ENCODE data around the gene PPP4R3B.
A peak's percentile ranks its signal among the peaks of the same experiment; 100 is the strongest.
"Not testable (repeated sequence)": the region's sequence is repeated elsewhere in the genome, so short reads cannot be mapped to it uniquely, and the experiment has no call there.

Gene PPP4R3B

DNA sequence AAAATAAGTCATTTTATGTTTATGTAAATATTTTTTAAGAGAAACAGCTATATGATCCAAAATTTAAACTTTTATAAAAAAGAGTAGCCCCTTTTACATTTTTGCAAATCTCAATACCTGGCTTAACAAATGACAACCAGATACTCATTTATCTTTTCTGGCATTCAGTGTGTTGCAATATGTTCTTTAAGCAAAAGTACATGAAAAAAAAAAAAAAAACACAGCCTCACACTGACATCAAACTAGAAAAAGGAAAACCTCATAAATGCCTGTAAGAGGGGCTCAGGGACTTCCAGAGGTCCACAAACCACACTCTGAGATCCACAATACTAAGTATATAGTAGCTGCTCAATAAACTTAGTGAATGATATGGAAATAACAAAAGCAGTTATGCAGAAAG lies 21.9 kb downstream of the PPP4R3B start:
- no peak for DNase-seq (ENCODE audit: low read depth in 2 of 2)

DNA sequence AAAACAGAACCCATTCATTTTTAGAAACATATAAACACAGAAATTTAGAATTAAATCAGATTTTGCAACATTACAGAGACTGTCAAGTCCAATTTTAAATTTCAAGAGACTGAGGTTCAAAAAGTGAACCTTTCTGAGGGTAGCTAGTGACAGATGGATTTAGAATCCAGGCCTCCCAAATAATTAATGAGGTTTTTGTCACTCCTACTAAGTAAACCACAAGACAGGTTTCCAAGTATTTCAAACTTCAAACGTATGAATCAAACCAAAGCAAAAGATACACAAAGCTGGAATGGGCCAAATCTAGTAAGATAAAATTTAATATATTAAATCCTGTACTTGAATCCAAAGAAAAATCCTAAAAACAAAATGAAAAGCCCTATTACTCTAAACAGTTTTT lies 25.3 kb downstream of the PPP4R3B start:
- no peak for DNase-seq (ENCODE audit: low read depth in 2 of 2)

DNA sequence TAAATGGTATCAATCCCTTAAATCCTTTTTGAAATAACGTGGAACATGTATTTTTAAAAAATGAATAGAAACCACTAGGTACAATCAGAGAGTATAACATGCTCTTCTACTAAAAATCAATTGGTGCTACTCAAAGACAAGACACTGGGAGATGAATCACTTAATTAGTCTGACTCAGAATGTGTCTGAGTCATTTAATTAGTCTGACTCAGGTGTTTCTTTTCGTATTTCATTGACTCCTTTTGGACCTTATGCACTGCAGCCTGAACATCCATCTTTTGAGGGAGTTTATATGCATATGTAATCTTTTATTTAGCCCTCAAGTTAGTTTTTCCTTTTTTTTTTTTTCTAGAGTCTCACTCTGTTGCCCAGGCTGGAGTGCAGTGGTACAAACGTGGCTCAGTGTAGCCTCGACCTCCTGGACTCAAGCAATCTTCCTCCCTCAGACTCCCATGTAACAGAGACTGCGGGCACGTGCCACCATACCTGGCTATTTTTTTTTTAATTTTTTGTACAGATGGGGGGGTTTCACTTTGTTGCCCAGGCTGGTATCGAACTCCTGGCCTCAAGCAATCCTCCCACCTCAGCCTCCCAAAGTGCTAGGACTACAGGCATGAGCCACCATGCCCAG lies 26.5 kb downstream of the PPP4R3B start:
- DNase-seq (ENCODE audit: low read depth in 2 of 2): no peak

DNA sequence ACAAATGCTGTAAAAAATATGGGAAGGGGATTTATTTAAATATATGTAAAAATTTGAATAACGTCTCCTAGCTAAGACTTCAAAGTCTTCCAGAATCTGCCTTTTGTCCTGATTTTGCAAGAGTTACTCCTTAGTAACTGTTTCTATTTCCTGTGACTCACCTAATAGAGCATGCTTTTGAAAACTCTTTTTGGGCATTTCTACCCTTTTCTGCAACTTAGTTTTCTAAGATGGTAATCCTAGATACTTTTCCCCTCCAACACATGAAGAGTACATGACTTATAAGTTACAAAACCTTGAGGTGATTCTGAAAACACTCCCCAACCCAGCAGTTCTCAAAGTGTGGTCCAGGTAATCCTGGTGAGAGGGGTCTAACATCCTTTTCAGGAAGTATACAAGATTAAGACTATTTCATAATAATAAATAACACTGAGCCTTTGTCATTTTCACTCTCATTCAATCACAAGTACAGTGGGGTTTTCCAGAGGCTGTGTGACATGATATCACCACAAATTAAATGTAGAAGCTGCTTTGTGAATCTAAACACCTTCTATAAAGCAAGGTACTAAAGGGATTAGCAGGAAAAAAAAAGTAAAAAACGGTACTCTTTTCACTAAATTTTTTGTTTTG lies 31.9 kb downstream of the PPP4R3B start:
- DNase-seq (ENCODE audit: low read depth in 2 of 2): no peak

DNA sequence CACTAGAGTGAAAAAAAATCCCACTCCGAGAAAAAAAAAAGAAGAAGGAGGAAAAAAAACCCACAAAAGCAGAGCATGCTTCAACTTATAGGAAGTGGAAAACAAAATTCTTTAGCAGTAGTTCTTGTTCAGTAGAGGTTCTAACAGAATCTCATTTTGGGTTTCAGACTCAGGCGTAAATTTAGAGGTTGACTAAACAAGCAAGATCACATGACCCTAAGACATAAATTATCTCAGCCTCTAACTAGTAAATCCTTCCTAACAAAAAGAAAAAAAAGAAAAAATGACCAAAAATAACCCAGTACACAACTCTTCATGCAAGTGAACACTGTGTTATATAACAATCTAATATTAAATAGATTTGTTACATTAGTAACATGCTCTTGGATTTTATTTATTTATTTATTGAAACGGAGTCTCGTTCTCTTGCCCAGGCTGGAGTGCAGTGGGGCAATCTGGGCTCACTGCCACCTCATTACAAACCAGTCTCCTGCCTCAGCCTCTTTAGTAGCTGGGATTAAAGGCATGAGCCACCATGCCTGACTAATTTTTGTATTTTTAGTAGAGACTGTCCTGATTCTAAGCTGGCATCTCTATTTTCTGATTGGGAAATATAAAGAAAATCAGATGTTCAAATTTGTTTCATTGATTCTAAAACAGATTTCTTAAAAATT lies 35.4 kb downstream of the PPP4R3B start:
- DNase-seq (ENCODE audit: low read depth in 2 of 2): no peak

DNA sequence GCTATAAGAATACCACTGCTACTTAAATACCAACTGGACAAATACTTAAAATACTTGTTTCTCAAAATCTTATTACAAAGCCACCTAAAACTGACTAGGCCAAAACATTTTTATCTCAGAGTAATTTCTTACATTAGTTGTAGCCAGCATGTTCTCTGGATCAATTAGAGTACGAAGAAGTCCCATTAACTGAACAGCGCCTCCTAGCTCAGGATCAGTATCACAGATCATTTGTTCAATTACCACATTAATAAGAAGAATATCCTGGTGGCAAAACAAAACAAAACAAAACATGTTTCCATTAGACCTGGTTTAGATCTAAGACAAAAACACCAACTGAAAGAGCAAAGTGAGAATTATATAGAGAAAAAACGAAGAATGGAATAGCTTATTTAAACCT lies 36.0 kb downstream of the PPP4R3B start:
- DNase-seq (ENCODE audit: low read depth in 2 of 2): no peak

DNA sequence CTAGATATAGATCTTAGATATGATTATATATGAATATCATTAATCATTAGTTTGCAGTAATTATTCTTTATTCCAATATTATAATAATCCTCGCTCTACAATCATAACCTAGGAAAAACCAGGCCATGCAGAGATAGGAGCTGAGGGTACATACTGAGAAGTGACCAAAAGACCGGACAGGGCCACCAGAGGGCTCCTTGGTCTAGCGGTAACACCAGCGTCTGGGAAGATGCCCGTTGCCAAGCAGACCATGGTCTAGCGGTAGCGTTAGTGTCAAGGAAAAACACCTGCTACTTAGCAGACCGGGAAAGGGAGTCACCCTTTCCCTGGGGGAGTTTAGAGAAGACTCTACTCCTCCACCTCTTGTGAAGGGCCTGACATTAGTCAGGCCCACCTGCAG lies 48.4 kb downstream of the PPP4R3B start:
- DNase-seq (ENCODE audit: low read depth in 2 of 2): not testable (repeated sequence)

DNA sequence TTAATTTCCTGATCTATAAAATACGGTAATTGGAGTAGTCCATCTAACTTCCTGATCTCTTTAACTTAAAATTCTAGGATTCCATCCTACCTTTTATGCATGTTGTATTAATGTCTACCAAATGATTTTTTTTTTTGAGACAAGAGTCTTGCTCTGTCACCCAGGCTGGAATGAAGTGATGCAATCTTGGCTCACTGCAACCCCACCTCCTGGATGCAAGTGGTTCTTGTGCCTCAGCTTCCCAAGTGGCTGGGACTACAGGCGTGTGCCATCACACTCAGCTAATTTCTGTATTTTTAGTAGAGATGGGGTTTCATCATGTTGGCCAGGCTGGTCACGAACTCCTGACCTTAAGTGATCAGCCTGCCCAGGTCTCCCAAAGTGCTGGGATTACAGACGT lies 50.1 kb downstream of the PPP4R3B start:
- no peak for DNase-seq (ENCODE audit: low read depth in 2 of 2)

DNA sequence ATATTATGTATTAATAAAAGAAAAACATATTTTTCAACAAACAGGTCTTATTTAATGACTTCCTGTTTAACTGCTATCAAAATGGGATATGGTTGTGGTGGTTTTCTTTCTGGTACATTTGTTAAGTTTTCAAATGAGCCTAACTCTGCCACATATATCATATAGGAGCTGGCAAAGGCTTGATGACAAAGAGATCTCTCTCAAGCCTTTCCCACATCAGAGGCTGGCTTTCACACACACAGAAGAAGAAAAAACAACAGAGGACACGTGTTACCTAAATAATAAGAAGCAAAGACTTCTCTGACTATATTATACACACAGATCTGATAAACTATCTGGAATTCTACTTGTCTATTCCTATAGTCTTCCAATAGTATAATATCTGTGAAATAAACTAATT lies 51.8 kb downstream of the PPP4R3B start:
- no peak for DNase-seq (ENCODE audit: low read depth in 2 of 2)

DNA sequence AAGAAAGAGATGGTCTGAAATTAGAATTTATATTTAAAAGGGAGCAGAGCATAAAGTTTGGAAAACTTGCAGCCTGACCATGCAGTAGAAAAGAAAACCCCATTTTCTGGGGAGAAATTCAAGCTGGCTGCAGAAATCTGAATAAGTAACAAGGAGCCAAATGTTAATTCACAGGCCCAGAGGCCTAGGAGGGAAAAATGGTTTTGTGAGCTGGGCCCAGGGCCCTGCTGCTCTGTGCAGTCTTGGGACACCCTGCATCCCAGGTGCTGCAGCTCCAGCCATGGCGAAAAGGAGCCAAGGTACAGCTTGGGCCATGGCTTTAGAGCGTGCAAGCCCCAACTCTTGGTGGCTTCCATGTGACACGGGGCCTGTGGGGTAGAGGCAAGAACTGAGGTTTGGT lies 56.6 kb downstream of the PPP4R3B start:
- DNase-seq (ENCODE audit: low read depth in 2 of 2): no peak

DNA sequence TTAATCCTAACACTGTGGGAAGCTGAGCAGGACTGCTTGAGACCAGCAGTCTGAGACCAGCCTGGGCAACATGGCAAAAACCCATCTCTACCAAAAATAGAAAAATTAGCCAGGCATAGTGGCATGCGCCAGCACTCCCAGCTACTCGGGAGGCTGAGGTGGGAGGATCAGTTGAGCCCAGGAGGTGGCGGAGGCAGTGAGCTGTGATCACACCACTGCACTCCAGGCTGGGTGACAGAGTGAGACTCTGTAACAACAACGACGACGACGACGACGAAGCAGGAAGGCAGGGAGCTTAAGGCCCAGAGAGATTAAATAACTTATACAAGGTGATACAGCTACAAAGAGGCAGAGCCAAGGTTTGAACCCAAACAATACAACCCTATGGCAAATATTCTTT lies 60.6 kb downstream of the PPP4R3B start:
- DNase-seq (ENCODE audit: low read depth in 2 of 2): no peak

DNA sequence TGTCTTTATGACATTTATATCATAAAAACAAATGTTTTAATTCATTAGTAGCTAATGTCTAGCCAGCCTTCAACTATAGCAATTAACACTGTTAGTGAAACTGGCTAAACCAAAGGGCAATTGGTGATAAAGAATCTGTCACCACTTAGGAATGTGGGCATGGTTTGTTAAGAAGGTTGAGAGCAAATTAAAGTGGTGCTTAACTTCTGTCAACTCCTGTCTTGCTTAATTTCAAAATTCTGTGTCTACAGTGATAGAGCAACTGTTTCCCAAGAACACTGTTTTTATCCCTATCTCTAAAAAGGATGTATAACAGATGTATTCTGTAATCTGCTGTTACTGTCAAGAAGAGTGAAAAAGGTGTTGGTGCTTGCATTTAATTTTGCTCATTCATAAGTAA lies 61.4 kb downstream of the PPP4R3B start:
- DNase-seq (ENCODE audit: low read depth in 2 of 2): no peak

DNA sequence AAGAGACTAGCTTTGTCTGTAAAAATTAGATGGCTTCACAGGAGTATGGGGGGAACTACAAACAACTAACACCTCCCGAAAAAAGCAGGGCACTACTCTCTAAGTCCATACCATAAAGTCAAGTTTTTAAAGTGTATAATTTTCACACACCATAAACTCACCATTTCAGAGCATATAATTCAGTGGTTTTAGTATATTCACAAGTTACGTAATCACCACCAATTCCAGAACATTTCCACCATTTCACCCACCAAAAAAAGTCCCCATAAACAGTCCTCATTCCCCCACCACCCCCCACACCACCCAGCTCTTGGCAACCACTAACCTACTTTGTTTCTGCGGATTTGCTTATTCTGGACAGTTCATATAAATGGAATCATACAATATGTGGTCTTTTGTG lies 64.1 kb downstream of the PPP4R3B start:
- no peak for DNase-seq (ENCODE audit: low read depth in 2 of 2)

DNA sequence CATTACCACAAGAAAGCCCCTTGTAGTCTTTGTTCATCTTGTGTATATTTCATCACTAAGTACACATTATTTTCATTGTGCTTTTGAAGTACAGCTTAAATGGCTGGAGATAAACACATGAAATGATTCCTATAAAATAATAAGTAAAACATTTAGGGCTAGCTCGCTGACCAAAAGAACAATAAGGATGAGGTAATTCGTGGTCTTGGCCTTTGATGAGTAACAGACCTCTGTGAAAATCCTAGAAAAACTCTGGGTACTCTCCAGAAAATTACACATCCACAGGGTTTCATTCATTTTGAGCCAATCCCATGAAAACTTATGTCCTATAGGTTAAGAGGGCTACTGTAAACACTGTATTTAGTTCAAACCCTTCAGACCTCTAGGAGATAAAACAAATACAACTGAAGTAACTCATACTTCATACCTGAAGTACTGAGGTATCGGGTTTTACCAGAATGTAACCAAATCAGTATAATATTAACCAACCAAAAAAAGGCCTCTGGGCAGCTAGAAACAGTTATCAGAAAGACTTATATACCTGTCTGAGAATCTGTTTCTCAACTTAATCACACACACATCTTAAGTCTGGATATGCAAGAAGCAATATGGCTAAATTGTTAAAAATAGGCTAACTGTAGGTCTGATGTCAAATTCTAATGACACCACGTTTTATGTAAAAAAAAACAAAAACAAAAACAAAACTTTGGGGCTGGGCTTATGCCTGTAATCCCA lies 66.9 kb downstream of the PPP4R3B start:
- no peak for DNase-seq (ENCODE audit: low read depth in 2 of 2)

DNA sequence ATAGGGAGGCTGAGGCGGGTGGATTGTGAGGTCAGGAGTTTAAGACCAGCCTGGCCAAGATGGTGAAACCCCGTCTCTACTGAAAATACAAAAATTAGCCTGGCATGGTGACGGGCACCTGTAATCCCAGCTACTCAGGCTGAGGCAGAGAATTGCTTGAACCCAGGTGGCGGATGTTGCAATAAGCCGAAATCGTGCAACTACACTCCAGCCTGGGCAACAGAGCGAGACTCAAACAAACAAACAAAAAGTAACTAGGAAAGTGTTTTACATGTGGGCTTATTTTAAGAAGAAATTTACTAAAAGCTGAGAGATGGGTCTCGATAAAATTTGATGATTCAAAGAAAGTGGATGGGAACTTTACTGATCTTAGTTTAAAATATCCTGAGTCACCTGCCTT lies 69.7 kb downstream of the PPP4R3B start:
- DNase-seq (ENCODE audit: low read depth in 2 of 2): not testable (repeated sequence)

DNA sequence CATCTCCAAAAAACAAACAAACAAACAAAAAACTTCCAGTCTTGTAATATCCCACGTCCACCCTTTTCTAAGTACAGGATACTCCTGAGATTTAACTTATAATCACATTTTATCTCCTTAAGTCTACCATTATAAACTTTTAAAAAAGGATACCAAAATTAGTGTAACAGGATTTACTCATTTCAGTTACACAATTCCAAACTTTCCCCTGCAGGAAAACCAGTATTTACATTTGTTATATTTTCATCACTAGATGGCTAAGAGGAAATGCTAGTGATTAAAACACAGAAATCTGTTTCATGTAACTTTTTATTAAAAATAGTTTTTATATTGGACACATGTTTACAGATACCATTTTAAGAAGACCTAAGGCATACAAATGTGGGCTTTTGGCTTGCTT lies 70.4 kb downstream of the PPP4R3B start:
- DNase-seq (ENCODE audit: low read depth in 2 of 2): no peak

DNA sequence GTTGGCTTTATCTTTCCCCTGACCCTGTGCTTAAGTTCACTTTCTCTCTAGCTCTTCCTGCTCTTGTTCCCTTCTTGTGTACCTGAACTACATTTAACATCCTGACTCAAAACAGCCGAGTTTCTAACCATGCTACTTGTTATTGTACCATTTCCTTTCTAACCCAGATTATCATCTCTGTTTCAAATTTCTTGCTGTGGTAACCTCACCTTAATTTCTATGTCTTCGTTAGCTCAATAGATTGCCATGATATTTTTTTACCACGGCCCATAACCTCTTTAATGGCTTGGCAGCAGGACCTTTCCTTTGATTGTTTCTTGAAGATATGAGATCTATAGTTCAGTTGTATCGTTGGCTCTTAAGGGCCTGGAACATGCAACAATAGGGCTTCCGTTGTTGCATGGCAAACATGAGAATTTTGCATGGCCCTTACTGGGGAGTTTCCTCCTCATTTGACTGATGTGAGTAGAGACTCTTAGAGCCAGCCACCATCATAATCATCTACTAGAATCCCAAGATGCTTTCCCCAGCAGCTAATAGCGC lies 86.8 kb downstream of the PPP4R3B start:
- no peak for DNase-seq (ENCODE audit: low read depth in 2 of 2)

DNA sequence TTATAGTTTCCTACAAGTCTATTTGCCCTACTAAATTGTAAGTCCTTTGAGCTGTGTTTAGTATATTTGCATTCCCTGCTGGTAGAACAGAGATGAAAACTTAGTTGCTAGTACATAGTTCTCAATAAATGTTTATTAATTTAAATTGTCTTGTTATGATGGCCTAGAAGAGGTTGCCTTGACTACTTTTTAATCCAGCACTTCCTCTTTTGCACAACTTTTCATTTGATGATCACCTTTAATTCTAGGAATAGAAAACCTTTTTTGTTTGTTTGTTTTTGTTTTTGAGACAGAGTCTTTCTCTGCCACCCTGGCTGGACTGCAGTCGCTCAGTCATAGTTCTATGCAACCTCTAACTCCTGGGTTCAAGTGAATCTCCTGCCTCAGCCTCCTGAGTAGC lies 91.2 kb downstream of the PPP4R3B start:
- DNase-seq (ENCODE audit: low read depth in 2 of 2): no peak

DNA sequence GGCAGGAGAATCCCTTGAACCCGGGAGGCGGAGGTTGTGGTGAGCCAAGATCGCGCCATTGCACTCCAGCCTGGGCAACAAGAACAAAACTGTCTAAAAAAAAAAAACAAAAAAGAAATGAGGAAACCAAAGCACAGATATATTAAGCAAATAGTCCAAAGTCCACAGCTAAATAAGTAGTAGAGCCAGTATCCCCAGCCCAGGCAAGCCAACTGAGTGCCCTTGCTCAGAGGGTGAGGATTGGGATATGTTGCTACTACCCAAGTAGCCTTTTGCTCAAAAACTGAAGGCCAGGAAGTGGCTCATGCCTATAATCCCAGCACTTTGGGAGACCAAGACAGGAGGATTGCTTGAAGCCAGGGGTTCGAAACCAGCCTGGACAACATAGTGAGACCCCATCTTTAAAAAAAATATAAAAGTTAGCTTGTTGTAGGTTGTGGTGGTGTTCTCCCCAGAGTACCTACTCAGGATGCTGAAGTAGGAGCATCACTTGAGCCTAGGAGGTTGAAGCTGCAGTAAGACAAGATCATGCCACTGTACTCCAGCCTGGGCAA lies 92.5 kb downstream of the PPP4R3B start:
- no peak for DNase-seq (ENCODE audit: low read depth in 2 of 2)

DNA sequence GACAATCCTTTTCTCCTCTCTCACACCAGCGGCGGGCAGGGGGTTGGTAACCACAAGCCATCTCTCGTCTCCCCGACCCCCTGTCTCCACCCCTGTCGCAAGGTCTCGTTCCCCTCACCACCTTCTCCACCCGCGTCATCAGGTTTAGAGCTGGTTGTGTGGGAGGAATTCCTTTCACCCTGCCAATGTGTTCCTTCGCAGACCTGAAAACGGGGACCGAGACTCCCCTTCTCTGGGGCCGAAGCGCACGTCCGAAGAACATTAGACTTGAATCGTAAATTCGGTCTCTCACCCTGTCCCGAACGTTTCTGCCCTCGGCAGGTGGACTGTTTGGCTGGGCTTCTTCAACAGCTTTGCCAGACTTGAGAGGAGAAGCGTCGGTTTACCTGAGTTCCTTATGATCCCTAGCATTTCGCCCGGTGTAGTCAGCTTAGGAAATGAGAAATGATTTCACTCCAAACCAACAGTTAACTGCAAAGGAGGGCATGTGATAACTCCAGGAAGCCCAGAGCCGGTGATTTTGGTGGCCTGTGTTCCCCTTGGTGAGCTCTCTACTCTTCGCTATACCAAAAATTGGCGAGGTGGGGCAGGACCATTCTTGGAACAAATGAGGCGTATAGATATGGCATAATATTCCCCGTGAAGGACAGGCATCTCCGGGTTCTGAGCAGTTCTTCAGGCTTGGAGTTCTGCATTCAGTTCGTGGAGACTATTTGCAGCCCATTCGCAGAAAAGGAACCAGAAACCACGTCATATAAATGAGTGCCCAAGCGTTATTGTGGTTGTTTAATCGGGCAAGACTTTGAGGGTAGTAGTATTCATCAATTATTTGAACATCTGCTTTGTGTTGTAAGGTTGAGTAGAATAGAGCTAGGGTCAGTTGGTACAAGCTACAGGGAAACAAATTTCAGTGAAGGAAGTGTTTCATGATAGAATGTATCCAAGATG lies 97.2 kb downstream of the PPP4R3B start:
- peak in 1 of 2 donors; percentile 16 for DNase-seq (ENCODE audit: low read depth in 2 of 2)

DNA sequence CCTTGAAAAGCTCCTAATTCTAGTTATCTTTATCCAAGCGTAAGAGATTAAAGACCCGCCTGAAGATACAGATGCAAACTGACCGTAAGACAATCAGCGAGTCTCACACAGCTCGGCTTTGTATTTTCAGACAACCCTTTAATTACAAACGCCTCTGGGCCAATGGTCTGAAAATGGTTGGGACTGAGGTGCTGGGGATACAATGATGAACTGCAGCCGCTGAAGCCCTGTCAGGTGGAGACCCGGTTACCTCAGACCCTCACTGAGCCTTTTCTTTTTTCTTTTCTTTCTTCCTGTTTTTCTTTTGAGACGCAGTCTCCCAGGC lies 98.6 kb downstream of the PPP4R3B start:
- DNase-seq (ENCODE audit: low read depth in 2 of 2): no peak
